ENCODE measurements around the gene CAPSL.

The CAPSL gene

GRCh38 chr5:35926389-35927051, 11.9 kb downstream of the CAPSL start:
- in situ Hi-C loops (cut with HindIII; ENCODE audit: low sequenced_read_pairs) = no loop called here
- DNase-seq (ENCODE audit: low read depth) = no peak
- peak; percentile 74 for TF ChIP-seq CTCF (IDR thresholded peaks at IDR 0.05; ENCODE audit: low read depth, low read length, missing control alignments)
- no peak overlapping the region for H3K4me3 ChIP-seq (ENCODE audit: low read depth, low read length)

DNA sequence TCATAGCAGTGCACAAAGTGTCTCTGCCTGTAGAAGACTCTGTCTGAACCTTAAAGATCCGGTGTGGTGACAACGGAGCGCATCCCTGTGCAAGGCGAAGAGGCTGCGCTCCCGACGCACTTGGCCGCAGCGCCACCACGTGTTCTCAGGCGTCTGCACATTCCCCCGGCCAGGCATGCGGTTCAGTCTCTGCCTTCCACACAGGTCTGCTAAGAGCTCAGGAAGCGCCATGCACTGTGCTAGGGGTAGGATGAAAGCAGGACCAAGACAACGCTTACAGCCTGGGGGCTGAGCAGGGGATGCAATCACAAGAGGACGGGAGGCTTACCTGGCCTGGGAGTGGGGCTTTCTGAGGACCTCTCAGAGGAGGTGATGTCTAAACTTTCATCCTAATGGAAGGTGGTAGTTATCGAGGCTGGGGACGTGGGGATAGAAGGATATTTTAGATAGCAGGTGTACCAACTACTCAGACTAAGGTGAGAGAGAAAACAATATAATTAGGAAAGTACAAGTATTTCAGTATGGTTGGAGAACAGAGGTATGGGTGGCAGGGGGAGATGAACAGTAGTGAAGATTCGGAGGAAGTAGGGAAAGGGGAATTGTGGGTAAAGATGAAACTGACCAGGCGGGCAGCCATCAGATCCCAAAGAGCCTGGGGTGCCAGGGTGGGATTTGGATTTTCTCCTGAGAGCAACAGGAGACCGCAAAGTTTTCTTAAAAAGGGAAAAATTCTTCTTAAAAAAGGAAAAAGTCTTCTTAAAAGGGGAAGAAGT, 13.3 kb downstream of the CAPSL start:
- peak; percentile 73 for TF ChIP-seq CTCF (IDR thresholded peaks at IDR 0.05; ENCODE audit: low read depth, low read length, missing control alignments)
- H3K4me3 ChIP-seq (ENCODE audit: low read depth, low read length) = no peak overlapping the region
- no peak for DNase-seq (ENCODE audit: low read depth)
- in situ Hi-C loops (cut with HindIII; ENCODE audit: low sequenced_read_pairs) = no loop called here

DNA sequence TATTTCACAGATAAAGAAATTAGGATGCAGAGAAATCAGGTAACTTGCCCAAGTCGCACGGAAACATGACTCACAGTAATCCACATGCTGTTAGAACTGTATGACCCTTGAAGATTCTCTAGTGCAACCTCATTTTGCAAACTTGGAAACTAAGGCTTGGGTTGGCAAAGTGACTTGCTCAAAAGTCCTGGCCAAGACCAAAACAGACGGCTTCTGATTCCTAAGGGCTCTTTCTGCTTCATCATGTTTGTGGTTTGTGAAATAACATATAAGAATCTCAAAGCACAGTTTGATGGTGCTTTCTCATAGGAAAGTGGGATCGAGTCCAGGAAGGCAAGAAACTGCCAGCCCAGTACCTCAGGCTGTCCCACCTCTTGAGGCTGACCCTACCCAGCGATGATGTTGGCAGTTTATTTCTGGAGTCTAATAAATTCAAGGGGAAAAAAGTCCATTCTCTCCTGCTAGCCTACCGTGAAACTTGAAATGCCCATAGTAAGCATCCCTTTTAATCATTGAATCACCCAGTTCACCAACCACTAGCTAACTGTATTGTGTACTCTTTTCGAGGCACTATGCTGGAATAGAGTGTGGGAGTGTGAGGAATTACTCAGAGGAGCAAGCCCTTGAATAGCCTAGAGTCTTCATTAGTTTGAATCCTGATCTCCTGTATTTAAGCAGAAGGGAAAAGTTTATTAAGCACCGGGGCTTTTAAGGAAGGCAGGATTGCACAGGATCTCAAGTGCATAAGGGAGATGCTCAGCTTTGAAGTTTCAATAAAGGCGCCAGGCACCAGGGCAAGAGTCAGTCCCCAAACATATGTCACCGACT, 14.1 kb downstream of the CAPSL start:
- no peak overlapping the region for H3K4me3 ChIP-seq (ENCODE audit: low read depth, low read length)
- DNase-seq (ENCODE audit: low read depth) = peak; percentile 63
- in situ Hi-C loops (cut with HindIII; ENCODE audit: low sequenced_read_pairs) = no loop called here
- TF ChIP-seq CTCF (IDR thresholded peaks at IDR 0.05; ENCODE audit: low read depth, low read length, missing control alignments) = no peak

DNA sequence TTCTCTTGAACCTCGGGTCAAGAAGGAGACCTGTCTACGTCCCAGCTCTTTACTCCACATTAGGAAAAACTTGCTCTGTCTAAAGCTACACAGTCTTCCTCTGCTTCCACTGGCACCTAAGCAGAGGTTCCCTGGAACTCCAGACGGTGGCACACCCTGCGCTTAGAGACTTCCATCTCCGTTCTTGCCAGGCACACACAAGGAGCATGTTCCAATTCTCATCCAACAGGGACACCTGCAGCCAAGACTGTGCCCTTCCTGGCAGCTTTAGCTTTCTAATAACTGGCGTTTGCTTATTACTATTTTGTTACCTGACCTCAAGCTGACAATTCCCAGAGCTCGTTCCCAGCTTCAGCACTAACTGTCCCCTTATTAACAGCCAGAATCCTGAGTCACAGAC, 16.0 kb downstream of the CAPSL start:
- in situ Hi-C loops (cut with HindIII; ENCODE audit: low sequenced_read_pairs) = no loop called here
- no peak overlapping the region for H3K4me3 ChIP-seq (ENCODE audit: low read depth, low read length)
- no peak for DNase-seq (ENCODE audit: low read depth)
- TF ChIP-seq CTCF (IDR thresholded peaks at IDR 0.05; ENCODE audit: low read depth, low read length, missing control alignments) = no peak

GRCh38 chr5:35921930-35922329, 16.5 kb downstream of the CAPSL start:
- no peak overlapping the region for H3K4me3 ChIP-seq (ENCODE audit: low read depth, low read length)
- in situ Hi-C loops (cut with HindIII; ENCODE audit: low sequenced_read_pairs) = no loop called here
- no peak for DNase-seq (ENCODE audit: low read depth)
- no peak for TF ChIP-seq CTCF (IDR thresholded peaks at IDR 0.05; ENCODE audit: low read depth, low read length, missing control alignments)

GRCh38 chr5:35920890-35921289, 17.5 kb downstream of the CAPSL start:
- DNase-seq (ENCODE audit: low read depth) = no peak
- TF ChIP-seq CTCF (IDR thresholded peaks at IDR 0.05; ENCODE audit: low read depth, low read length, missing control alignments) = no peak
- no peak overlapping the region for H3K4me3 ChIP-seq (ENCODE audit: low read depth, low read length)
- in situ Hi-C loops (cut with HindIII; ENCODE audit: low sequenced_read_pairs) = no loop called here

Data from astrocyte of the cerebellum (primary cell).